SK-N-SH treated with all-trans-retinoic acid at 6 μM for 48 hours (cell line): ENCODE measurements around the gene PTPRG.

Experiments used
- ATAC-seq: fragments of 200-7000 bp; cut with Tn5 transposase; 3 replicates; pipeline ENCODE4 v1.9.1; 2020; ENCODE audit warnings: mild to moderate bottlenecking, moderate library complexity
- ARNTL ChIP-seq: fragments of 450-650 bp; formaldehyde crosslinking; IDR thresholded peaks from 2 replicates; pipeline ENCODE4 v1.5.0; 2020; ENCODE audit warnings: low read depth, mild to moderate bottlenecking, moderate library complexity, borderline replicate concordance
- BACH2 ChIP-seq: fragments of 250-450 bp; sonication (Bioruptor Pico); IDR thresholded peaks from 2 replicates; pipeline ENCODE4 v1.9.0; 2021; ENCODE audit warnings: mild to moderate bottlenecking, borderline replicate concordance
- CREB5 ChIP-seq: fragments of 250-450 bp; sonication (Bioruptor Pico); IDR thresholded peaks from 2 replicates; pipeline ENCODE4 v1.5.1; 2020; ENCODE audit warnings: low read depth, mild to moderate bottlenecking, moderate library complexity
- CSDC2 ChIP-seq: fragments of 250-450 bp; sonication (Bioruptor Pico); IDR thresholded peaks from 2 replicates; pipeline ENCODE4 v1.5.0; 2020; ENCODE audit warnings: mild to moderate bottlenecking, moderate library complexity
- CSRNP3 ChIP-seq: fragments of 250-450 bp; sonication (Bioruptor Pico); IDR thresholded peaks from 2 replicates; pipeline ENCODE4 v1.5.1; 2021; ENCODE audit warnings: mild to moderate bottlenecking, moderate library complexity
- ESRRG ChIP-seq: fragments of 250-450 bp; sonication (Bioruptor Pico); IDR thresholded peaks from 2 replicates; pipeline ENCODE4 v1.6.1; 2021; ENCODE audit warnings: mild to moderate bottlenecking
- GLIS3 ChIP-seq: fragments of 250-450 bp; sonication (Bioruptor Pico); IDR thresholded peaks from 2 replicates; pipeline ENCODE4 v1.5.0; 2020; ENCODE audit warnings: mild to moderate bottlenecking, moderate library complexity
- ISL1 ChIP-seq: fragments of 250-450 bp; sonication (Bioruptor Pico); IDR thresholded peaks from 2 replicates; pipeline ENCODE4 v2.1.2; 2022; ENCODE audit warnings: mild to moderate bottlenecking, moderate library complexity
- OSR1 ChIP-seq: fragments of 250-450 bp; sonication (Bioruptor Pico); IDR thresholded peaks from 2 replicates; pipeline ENCODE4 v1.8.0; 2022; ENCODE audit warnings: moderate library complexity, mild to moderate bottlenecking, inconsistent platforms
- PATZ1 ChIP-seq: fragments of 250-450 bp; sonication (Bioruptor Pico); IDR thresholded peaks from 2 replicates; pipeline ENCODE4 v1.8.0; 2020; ENCODE audit warnings: mild to moderate bottlenecking, moderate library complexity, borderline replicate concordance
- POU6F1 ChIP-seq: fragments of 250-450 bp; sonication (Bioruptor Pico); IDR thresholded peaks from 2 replicates; pipeline ENCODE4 v1.8.0; 2021; ENCODE audit warnings: low read depth, mild to moderate bottlenecking, moderate library complexity, borderline replicate concordance
- PPARA ChIP-seq: fragments of 250-450 bp; sonication (Bioruptor Pico); IDR thresholded peaks from 2 replicates; pipeline ENCODE4 v1.5.0; 2020; ENCODE audit warnings: mild to moderate bottlenecking, borderline replicate concordance
- TCF4 ChIP-seq: fragments of 250-450 bp; sonication (Bioruptor Pico); IDR thresholded peaks from 2 replicates; pipeline ENCODE4 v1.8.0; 2021; ENCODE audit warnings: mild to moderate bottlenecking, moderate library complexity, borderline replicate concordance
- TOX ChIP-seq: fragments of 250-450 bp; sonication (Bioruptor Pico); IDR thresholded peaks from 2 replicates; pipeline ENCODE4 v1.8.0; 2021; ENCODE audit warnings: mild to moderate bottlenecking, moderate library complexity, borderline replicate concordance
- TSHZ2 ChIP-seq: fragments of 250-450 bp; sonication (Bioruptor Pico); IDR thresholded peaks from 2 replicates; pipeline ENCODE4 v1.5.0; 2020; ENCODE audit warnings: mild to moderate bottlenecking, moderate library complexity
- ZC3H10 ChIP-seq: fragments of 250-450 bp; sonication (Bioruptor Pico); IDR thresholded peaks from 2 replicates; pipeline ENCODE4 v1.5.1; 2021; ENCODE audit warnings: mild to moderate bottlenecking, moderate library complexity
- ZFP3 ChIP-seq: fragments of 250-450 bp; sonication (Bioruptor Pico); IDR thresholded peaks from 2 replicates; pipeline ENCODE4 v1.5.0; 2020; ENCODE audit warnings: mild to moderate bottlenecking, moderate library complexity
- ZFP30 ChIP-seq: fragments of 450-650 bp; formaldehyde crosslinking; IDR thresholded peaks from 2 replicates; pipeline ENCODE4 v1.5.0; 2022; ENCODE audit warnings: mild to moderate bottlenecking, moderate library complexity
- ZNF70 ChIP-seq: fragments of 450-650 bp; formaldehyde crosslinking; IDR thresholded peaks from 2 replicates; pipeline ENCODE4 v1.5.0; 2020; ENCODE audit warnings: mild to moderate bottlenecking, moderate library complexity
- ZNF8 ChIP-seq: fragments of 450-650 bp; formaldehyde crosslinking; IDR thresholded peaks from 2 replicates; pipeline ENCODE4 v1.5.0; 2020; ENCODE audit warnings: mild to moderate bottlenecking, moderate library complexity

Gene PTPRG

GRCh38 chr3:62229908-62230307 is 668.5 kb downstream of the PTPRG start:
- peak; percentile 60; the same call in 1 of the 3 replicates for ATAC-seq
- TF ChIP-seq TOX (CRISPR knock-in tag) = no peak
- no peak for TF ChIP-seq ARNTL (CRISPR knock-in tag)
- no peak for TF ChIP-seq ZNF70 (CRISPR knock-in tag)
- TF ChIP-seq ZNF8 (CRISPR knock-in tag) = no peak

- ATAC-seq = no peak
- TF ChIP-seq PATZ1 (CRISPR knock-in tag) (no peak), ZNF8 (CRISPR knock-in tag) (no peak), TCF4 (no peak), PPARA (CRISPR knock-in tag) (no peak), ZFP3 (CRISPR knock-in tag) (no peak), CREB5 (CRISPR knock-in tag) (no peak), ESRRG (CRISPR knock-in tag) (no peak), GLIS3 (CRISPR knock-in tag) (no peak), TOX (CRISPR knock-in tag) (no peak), ISL1 (CRISPR knock-in tag) (no peak), BACH2 (CRISPR knock-in tag) (no peak), ZC3H10 (no peak), POU6F1 (no peak), OSR1 (CRISPR knock-in tag) (no peak), TSHZ2 (no peak), CSDC2 (no peak), CSRNP3 (CRISPR knock-in tag) (no peak), ARNTL (CRISPR knock-in tag) (no peak), ZNF70 (CRISPR knock-in tag) (no peak), ZFP30 (CRISPR knock-in tag) (no peak)
These were observed 671.7 kb downstream of the PTPRG start for GRCh38 chr3:62233065-62233464.

- TF ChIP-seq ESRRG (CRISPR knock-in tag) (no peak), ZNF70 (CRISPR knock-in tag) (no peak), CSRNP3 (CRISPR knock-in tag) (no peak), ARNTL (CRISPR knock-in tag) (no peak), PATZ1 (CRISPR knock-in tag) (no peak), TSHZ2 (no peak), ZNF8 (CRISPR knock-in tag) (no peak), TOX (CRISPR knock-in tag) (no peak), BACH2 (CRISPR knock-in tag) (no peak)
- no peak for ATAC-seq
These were observed 674.6 kb downstream of the PTPRG start for GRCh38 chr3:62236016-62236415.
